Right renal cortex interstitium (tissue), 3 donors: ENCODE results near the gene SLC17A9. TPM values are rescaled to one million over a fixed set of nuclear protein-coding genes. Genes with fewer than 3 reads are reported as not detected.

Experiments used
- DNase-seq, 3 donors: peaks; one replicate each; pipeline ENCODE4 v3.0.0-alpha.2; 2013; ENCODE audit warnings: low read depth in 3 of 3, low spot score in 2 of 3
- polyA plus RNA-seq, 3 donors: library from polyadenylated mRNA; unstranded; fragments of 120-200 nt; gene quantifications; one replicate each; pipeline ENCODE4 v1.2.1, GENCODE V29; 2013; ENCODE audit not compliant: insufficient read length in 3 of 3

SLC17A9 gene
- polyA plus RNA-seq, 3 donors, result 0.95 to 1.2 (median 1.1) TPM

DNA sequence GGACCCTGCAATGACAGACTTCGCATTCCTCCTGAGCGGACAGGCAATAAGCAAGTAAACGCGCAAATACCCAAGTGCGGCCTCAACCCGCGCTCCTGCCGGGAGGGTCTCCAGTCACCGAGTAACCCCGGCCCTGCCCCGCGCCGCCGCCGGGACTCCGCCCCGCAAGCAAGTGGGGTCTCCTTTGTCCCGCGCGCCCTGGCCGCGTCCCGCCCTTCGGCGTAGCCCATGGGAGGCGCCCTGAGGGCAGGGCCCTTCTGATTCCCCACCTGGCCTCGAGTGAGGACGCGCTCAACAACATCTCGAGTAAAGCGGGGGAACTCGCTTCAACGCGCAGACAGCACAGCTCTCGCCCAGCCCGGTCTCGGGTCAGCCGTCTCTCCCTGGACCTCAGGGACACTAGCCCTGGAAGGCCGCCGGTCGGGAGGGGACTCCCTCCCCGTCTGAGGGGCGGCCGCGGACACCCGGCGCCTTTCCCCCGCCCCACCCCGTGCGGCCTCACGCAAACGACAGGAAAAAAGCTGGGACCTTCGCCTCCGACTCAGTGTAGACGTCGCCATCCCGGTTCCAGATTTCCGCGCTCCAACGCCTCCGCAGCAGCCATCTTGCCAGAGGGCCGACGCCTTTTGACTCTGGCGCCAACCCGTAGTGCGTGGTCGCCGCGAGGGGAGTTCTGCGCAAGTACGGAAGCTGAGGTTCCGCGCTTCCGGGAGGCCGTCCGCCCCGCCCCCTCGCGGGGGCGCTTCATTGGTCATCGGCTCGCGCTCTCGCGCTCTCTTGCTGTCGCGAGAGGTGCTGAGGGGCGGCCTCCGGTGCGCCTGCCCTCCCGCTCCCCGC lies 15.0 kb upstream of the SLC17A9 start:
- DNase-seq, result peak; percentile 92 to 94 (median 93)

DNA sequence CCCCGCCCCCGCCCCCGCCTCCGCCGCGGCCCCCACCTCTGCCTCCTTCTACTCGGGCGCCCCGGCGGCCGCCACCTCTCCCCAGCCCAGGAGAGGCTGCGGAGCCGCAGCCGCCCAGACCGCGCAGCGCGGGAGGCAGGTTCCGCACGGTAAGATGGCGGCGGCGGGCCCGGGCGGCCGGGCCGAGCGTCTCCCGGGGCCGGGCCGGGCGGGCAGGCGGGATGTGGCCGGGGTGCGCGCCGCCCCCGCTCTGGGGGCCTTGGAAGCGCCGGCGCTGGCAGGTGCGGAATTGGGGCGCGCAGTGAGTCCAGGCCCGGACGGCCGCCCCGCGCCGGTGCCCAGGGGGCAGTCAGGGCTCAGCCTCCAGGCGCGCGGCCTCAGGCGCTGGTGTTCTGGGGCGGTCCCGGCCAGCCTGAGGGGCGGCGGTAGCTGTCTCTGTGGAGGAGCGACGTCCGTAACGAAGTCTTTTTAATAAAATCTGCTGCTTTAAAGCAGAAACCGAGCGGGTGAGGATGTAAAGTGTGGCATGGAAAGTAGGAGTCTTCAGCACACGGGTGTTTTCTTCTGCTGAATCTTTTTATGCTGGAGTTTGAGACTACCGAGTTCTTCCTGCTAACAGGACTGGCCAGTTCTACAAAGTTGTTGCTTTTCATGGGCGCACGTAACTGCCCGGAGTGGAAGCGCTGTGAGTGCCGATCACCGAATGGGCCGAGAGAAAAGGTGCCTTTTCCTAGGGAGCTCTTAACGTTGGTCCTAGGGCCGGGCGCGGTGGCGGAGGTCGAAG lies 14.2 kb upstream of the SLC17A9 start, which contains the start of gene GID8:
Gene GID8 (plus strand): TSS at position 43 of the 784 bp plus-strand sequence. CDS start 3,356 bp downstream, outside the sequence.
- no peak for DNase-seq

DNA sequence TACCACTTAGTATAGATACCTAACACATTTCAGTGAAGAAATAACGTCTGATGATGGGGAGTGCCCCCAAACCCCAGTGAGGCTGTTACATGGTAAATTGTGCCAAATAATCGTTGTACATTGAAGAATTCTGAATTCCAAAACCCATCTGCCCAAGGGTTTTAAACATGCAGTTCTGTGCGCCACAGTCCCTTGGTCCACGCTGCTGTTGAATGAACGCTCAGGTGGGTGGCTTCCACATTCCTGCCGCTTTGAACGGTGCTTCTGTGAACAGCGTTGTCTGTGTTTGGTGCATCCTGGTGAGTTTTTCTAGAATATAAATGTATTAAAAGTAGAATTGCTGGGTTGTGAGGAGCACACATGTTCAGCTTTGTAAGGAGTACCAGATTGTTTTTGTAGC lies 11.6 kb upstream of the SLC17A9 start:
- no peak for DNase-seq

- DNase-seq, result no peak
Observed at GRCh38 chr20:62941792-62942191, 10.7 kb upstream of the SLC17A9 start.

- DNase-seq, result no peak
Observed at GRCh38 chr20:62942456-62942855, 10.1 kb upstream of the SLC17A9 start.

GRCh38 chr20:62943396-62943795 lies 9.1 kb upstream of the SLC17A9 start:
- DNase-seq, result no peak

GRCh38 chr20:62944184-62944583 lies 8.3 kb upstream of the SLC17A9 start:
- DNase-seq, result no peak

GRCh38 chr20:62944746-62945145 lies 7.8 kb upstream of the SLC17A9 start:
- DNase-seq, result no peak

DNA sequence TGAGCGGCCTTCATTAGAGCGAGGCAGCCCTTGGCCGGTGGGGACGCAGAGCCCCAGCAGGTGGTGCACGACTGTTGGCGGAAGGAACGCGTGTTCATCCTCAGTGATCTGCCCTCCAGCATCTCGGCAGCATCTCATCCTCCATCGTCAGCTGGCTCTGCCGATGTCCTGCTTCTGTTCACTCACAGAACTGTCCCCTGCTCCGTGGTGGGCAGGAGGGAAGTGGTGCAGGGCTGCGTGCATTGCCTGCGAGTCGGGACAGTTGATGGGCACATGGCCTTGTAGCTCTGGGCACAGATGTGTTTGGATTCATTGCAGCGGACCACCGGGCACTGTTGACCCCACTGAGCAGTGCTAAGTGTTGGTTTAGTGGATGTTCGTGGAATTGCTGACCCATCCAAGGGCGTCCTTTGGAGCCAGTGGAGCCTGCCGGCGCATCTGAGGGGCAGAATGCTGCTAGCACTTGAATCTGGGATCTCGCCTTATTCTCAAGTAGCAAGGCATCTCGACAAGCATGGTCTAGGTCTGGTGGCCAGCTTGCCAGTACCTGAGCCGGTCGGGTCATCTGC lies 6.7 kb upstream of the SLC17A9 start:
- DNase-seq, result no peak

GRCh38 chr20:62946918-62947317 lies 5.6 kb upstream of the SLC17A9 start:
- no peak for DNase-seq

GRCh38 chr20:62947532-62948300 lies 4.8 kb upstream of the SLC17A9 start:
- no peak for DNase-seq

GRCh38 chr20:62949153-62949821 lies 3.2 kb upstream of the SLC17A9 start:
- no peak for DNase-seq

- no peak for DNase-seq
Observed at GRCh38 chr20:62949962-62950361, 2.5 kb upstream of the SLC17A9 start.

GRCh38 chr20:62950741-62951140 lies 1.8 kb upstream of the SLC17A9 start:
- no peak for DNase-seq

DNA sequence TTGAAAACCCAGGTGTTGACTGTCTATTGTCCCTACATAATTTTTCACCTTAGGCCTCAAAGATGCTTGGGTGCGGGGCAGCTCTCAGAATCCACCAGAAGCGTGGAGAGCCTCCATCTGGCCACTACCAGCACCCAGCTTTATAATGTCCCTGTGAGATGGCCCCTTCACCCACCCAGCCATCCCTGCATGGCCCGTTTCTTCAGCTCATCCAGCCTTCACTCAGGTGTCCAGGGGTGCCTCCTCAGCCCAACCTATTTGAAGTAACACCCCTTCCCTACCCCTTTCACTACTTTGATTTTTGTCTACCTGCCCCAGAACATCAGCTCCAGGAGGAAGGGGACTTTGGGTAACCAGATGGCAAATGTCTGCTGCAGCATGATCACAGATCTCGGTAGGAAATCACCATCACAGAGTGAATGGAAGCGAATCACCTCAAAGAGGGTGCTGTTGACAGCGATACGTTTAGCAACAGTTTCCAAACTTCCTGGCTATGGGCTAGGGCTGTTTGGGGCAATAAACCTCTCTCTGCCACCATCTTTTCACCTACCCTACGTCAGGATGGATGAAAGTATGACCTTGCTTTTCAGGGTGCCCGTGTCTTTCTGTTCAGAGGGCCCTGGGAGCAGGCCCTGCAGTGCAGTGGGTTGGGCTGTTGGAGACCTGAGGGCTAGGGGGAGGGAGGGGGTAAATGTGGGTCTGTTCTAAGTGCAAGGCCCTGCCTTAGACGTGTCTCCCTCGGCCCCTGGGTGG lies 1.2 kb upstream of the SLC17A9 start:
- no peak for DNase-seq

GRCh38 chr20:62951896-62952372 lies 575 bp upstream of the SLC17A9 start:
- no peak for DNase-seq

GRCh38 chr20:62952968-62953838 lies 694 bp downstream of the SLC17A9 start:
- no peak for DNase-seq
